ENCODE measurements around the gene NTNG2. TPM values are rescaled to one million over a fixed set of nuclear protein-coding genes. Genes with fewer than 3 reads are reported as not detected.

Gene NTNG2
- total RNA-seq, 4 donors from 2014 or later: 0.44 to 3.2 TPM; not detected in 2

DNA sequence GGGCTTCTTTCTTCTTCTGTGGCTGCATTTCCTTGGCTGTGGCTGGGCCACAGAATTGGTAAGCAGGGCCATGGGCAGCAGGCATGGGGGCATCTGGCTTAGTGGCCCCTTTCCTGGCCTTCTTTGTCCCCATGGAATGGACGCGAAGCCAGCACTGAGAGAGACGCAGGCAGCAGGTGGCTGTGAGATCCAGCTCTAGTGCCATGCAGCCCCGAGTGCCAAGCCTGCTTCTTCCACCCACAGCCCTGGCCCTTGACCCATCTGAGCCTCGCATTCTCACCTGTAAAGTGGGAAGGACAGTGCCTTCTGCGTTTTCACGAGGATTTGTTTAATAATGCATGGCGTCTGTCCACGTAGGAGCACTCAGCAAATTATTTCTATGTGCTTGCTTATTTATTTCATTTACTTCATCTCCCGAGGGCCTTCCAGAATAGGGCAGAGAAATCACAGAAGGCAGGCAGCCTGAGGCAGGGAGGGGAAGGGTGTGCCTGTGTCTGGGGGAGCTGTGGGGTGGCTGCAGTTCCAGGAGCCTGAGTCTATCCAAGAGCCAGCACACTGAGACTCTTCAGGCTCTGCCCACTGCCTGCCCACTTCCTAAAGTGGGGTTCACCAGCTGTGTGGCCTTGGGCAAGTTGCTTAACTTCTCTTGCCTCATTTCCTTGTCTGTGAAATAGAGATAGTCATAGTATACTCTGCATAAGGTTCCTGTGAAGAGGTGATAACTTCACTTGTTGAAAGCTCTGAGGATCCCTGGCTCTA is 55.2 kb downstream of the NTNG2 start:
- TF ChIP-seq, protein P1, sequence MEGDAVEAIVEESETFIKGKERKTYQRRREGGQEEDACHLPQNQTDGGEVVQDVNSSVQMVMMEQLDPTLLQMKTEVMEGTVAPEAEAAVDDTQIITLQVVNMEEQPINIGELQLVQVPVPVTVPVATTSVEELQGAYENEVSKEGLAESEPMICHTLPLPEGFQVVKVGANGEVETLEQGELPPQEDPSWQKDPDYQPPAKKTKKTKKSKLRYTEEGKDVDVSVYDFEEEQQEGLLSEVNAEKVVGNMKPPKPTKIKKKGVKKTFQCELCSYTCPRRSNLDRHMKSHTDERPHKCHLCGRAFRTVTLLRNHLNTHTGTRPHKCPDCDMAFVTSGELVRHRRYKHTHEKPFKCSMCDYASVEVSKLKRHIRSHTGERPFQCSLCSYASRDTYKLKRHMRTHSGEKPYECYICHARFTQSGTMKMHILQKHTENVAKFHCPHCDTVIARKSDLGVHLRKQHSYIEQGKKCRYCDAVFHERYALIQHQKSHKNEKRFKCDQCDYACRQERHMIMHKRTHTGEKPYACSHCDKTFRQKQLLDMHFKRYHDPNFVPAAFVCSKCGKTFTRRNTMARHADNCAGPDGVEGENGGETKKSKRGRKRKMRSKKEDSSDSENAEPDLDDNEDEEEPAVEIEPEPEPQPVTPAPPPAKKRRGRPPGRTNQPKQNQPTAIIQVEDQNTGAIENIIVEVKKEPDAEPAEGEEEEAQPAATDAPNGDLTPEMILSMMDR (IDR thresholded peaks at IDR 0.05; ENCODE audit: low read depth): no peak

DNA sequence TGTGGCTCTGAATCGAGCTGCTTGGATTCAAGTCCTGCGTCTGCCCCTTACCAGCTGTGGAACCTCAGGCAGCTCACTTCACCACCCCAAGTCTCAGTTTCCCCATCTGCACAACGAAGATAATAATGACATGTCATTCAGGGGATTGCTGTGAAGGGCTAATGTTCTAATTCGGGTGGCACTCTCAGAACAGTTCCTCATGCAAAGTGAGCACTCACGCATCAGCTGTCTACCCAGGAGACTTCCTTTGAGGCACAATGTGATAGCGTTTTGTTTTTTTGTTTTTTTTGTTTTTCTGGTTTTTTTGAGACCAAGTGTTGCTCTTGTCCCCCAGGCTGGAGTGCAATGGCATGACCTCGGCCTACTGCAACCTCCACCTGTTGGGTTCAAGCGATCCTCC is 56.4 kb downstream of the NTNG2 start:
- TF ChIP-seq, protein P1 (IDR thresholded peaks at IDR 0.05; ENCODE audit: low read depth): no peak

DNA sequence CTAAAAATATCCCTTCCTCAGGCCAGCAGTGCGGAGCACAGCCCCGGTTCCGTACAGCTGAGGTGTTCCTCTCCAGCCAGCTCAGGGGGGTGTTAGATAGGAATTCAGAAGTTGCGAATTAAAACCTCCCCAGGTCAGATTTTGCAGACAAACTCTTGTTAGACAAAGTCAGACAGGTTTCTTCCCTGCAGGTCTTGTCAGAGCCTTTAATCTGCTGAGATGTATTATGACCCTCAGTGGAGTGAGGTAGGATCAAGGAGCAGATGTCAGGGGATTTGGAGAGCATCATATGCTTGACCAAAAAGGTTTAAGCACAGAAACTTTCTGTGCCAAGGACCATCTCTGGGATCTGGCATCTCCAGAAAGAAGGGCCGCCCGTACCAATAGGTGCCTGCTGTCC is 60.1 kb downstream of the NTNG2 start:
- TF ChIP-seq, protein P1 (IDR thresholded peaks at IDR 0.05; ENCODE audit: low read depth): no peak

DNA sequence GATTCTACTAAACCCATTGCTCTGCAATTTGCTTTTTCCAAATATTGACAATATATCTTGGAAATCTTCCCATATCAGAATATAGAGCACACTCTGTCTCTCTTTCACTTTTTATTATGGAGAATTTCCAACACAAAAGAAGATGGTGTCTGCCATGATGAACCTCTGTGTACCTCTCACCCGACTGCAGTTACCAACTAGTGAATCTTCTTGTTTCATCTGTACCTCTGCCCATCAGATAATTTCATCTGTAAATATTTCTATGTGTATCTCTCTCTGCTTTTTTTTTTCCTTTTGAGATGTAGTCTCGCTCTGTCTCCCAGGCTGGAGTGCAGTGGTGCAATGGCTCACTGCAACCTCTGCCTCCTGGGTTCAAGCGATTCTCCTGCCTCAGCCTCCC is 62.8 kb downstream of the NTNG2 start:
- TF ChIP-seq, protein P1 (IDR thresholded peaks at IDR 0.05; ENCODE audit: low read depth): no peak

DNA sequence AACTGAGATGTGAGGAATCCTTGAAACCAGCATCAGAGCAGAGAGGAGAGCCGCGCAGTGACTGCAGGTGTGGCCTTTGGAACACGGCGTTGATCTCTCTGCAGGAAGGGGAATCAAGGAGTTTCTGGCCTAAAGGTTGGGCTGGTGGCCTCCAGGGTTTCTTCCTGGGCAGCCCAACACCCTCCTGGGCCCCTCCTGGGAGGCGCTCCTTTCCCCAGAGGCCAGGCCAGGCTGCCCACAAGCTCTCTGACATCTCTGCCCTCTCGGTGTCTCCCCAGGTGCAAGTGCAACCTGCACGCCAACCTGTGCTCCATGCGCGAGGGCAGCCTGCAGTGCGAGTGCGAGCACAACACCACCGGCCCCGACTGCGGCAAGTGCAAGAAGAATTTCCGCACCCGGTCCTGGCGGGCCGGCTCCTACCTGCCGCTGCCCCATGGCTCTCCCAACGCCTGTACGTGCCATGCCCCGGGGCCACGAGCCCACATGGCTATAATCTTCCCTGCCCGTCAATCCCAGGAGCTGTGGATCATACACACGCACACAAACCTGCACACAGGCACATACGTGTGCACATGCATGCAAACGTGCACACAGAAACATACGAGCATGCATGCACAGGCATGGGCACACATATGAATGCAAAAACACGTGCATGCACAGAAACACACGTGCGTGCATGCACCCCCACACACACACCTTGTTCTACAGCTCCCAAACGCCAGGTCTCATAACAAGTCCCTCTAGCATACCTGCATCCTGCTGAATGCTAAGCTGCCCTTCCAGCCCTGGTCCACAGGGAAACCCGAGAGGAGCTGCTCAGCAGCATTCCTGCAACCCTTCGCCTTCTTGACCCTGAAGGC is 64.9 kb downstream of the NTNG2 start:
- TF ChIP-seq, protein P1 (IDR thresholded peaks at IDR 0.05; ENCODE audit: low read depth): no peak

DNA sequence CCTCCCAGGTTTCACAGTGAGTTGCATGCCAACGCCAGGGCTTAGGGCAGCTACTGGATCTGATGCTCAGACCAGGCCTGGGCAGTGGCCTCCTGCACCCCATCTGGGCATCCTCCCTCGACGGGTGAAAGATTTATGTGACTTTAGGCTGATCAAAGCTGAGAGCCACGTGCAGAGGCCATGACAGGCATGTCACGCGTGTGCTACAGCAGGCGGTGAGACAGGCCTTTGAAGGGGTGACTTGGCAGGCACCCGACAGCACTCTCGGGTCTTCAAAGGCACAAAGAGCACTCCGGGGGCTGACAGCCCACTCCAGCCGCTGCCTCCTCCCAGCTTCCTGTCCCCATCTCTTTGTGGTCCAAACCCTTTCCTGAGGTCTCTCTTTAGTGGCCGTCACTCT is 66.2 kb downstream of the NTNG2 start:
- TF ChIP-seq, protein P1 (IDR thresholded peaks at IDR 0.05; ENCODE audit: low read depth): no peak

DNA sequence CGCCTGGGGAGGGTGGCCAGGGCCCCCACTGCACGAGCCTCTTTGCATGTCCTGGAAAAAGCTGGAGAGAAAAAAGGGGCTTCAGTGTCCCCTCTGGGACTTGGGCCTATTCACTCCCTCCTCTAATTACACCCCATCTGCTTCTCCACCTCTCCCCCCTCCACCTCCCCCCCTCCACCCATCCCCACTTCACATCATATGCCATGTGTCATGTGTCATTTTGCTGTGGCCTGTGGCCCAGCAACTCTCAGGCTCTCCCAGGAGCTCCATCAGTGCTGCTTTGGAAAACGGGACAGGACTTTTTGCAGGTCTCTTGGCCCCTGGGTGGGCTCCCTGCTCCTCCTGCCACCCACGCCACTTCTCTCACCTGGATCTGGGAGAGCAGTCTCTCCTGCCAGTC is 68.7 kb downstream of the NTNG2 start:
- TF ChIP-seq, protein P1 (IDR thresholded peaks at IDR 0.05; ENCODE audit: low read depth): no peak
